HG03175 (cell line): ENCODE results near the gene TTC21A.
"Not testable (repeated sequence)": the region's sequence is repeated elsewhere in the genome, so short reads cannot be mapped to it uniquely, and the experiment has no call there.

ENCODE experiments used
- ATAC-seq: cut with Tn5 transposase; IDR thresholded peaks from one replicate; pipeline ENCODE4 v1.9.1; 2021; ENCODE audit warnings: mild to moderate bottlenecking, moderate library complexity; ENCODE audit not compliant: unreplicated experiment

Gene TTC21A

GRCh38 chr3:39149498-39150147, 42.1 kb downstream of the TTC21A start:
- no peak for ATAC-seq

GRCh38 chr3:39150148-39150802, 42.8 kb downstream of the TTC21A start:
- no peak for ATAC-seq

GRCh38 chr3:39150803-39151631, 43.5 kb downstream of the TTC21A start:
- no peak for ATAC-seq

GRCh38 chr3:39153977-39154279, 46.4 kb downstream of the TTC21A start:
- no peak for ATAC-seq

- ATAC-seq: no peak
These were observed 47.0 kb downstream of the TTC21A start for GRCh38 chr3:39154280-39155021.

GRCh38 chr3:39156421-39156820, 48.9 kb downstream of the TTC21A start:
- no peak for ATAC-seq

- ATAC-seq: no peak
These were observed 49.9 kb downstream of the TTC21A start for GRCh38 chr3:39157359-39157758.

GRCh38 chr3:39158148-39158715, 50.8 kb downstream of the TTC21A start:
- no peak for ATAC-seq

GRCh38 chr3:39164414-39164813, 56.9 kb downstream of the TTC21A start:
- no peak for ATAC-seq

GRCh38 chr3:39165518-39165917, 58.0 kb downstream of the TTC21A start:
- no peak for ATAC-seq

- no peak for ATAC-seq
These were observed 58.7 kb downstream of the TTC21A start for GRCh38 chr3:39166134-39166710.

- no peak for ATAC-seq
These were observed 59.6 kb downstream of the TTC21A start for GRCh38 chr3:39166932-39167532.

- ATAC-seq: no peak
These were observed 60.8 kb downstream of the TTC21A start for GRCh38 chr3:39168156-39168780.

GRCh38 chr3:39169712-39170111, 62.2 kb downstream of the TTC21A start:
- no peak for ATAC-seq

GRCh38 chr3:39170461-39170860, 63.0 kb downstream of the TTC21A start:
- no peak for ATAC-seq

GRCh38 chr3:39170877-39171276, 63.4 kb downstream of the TTC21A start:
- not testable (repeated sequence) for ATAC-seq

GRCh38 chr3:39171860-39172259, 64.4 kb downstream of the TTC21A start:
- no peak for ATAC-seq

GRCh38 chr3:39173318-39174125, 66.0 kb downstream of the TTC21A start:
- ATAC-seq: no peak
